ENCODE measurements around the gene CD244.
"Not testable (repeated sequence)": the region's sequence is repeated elsewhere in the genome, so short reads cannot be mapped to it uniquely, and the experiment has no call there.

CD244 gene

GRCh38 chr1:160807247-160807646 lies 55.4 kb downstream of the CD244 start:
- no peak for DNase-seq

- DNase-seq = no peak
Observed at GRCh38 chr1:160806784-160807183, 55.9 kb downstream of the CD244 start.

- no peak for DNase-seq
Observed at GRCh38 chr1:160806109-160806665, 56.5 kb downstream of the CD244 start.

- no peak for DNase-seq
Observed at GRCh38 chr1:160801836-160802580, 60.7 kb downstream of the CD244 start.

GRCh38 chr1:160800645-160801408 lies 61.9 kb downstream of the CD244 start:
- DNase-seq = no peak

DNA sequence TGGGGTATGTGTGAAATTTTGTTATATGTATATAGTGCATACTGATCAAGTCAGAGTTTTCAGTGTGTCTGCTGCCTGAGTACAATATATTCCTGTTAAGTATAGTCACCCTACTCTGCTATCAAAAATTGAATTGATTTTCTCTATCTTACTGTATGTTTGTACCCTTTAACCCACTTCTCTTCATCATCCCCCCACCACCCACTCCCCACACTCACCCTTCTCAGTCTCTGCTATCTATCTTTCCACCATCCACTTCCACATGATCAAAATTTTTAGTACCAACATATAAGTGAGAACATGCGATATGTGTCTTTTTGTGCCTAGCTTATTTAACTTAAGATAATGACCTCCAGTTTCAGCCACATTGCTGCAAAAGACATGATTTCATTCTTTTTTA lies 62.5 kb downstream of the CD244 start:
- DNase-seq = no peak

- DNase-seq = no peak
Observed at GRCh38 chr1:160799641-160800040, 63.0 kb downstream of the CD244 start.

DNA sequence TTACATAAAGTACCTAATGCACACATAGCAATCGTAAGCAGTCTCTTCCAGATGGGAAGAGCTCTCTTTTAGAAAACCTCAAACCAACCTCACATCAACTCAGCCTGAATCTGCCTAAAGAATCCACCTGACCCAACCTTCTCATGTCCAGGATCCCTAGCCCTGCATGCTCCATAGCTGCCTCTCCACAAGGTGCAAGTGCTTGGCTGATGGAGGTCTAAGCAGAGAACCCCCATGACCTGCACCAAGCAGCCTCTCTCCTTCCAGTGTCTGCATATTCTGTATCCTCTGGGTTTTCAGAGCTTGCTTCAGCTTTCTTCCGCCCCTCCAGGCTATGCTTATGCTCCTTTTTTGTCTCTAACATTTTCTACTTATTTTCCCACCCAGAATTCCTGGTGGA lies 64.2 kb downstream of the CD244 start:
- DNase-seq = no peak

DNA sequence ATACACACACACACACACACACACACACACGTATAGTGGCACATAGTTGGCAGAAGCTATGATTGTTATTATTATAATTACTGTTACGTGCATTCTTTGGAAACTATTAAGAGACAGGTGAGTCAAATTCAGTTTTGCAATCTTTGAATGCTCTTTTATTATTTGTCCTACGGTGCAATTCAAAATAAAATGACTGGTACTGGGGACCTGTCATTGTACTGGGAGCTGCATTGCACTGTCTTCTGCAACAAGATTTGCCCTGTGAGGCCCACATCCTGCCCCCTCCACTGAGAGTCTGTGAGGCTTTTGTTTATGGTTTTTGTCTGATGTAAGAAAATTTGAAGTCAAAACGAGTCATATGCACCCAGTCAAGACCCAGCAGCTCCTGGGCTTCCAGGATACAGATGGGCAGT lies 64.8 kb downstream of the CD244 start:
- DNase-seq = no peak

- DNase-seq = no peak
Observed at GRCh38 chr1:160797271-160797709, 65.4 kb downstream of the CD244 start.

DNA sequence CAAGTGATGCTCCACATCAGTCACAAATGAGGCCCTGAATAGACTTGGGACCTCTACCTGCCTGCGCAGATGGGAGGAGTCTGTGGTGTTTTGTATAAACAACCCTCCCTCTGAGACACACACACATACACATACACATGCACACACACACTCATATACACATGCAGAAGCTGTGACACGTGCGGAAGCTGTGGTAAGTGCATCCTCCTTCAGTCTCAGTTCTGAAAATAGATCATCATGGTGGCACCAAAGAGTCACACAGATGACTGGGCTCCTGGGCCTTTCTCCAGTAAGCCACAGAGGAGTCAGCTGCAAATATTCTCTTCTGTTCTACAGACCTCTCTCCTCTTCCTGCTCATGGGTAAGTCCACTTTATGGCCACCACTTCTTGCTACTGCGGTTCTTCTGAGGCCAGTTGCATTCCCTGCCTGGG lies 66.7 kb downstream of the CD244 start, which contains the start of gene LY9:
Gene LY9, plus strand, starts transcription at position 224 of the 433 bp plus-strand sequence. Its CDS starts 14 bp downstream, at position 238.
- no peak for DNase-seq

DNA sequence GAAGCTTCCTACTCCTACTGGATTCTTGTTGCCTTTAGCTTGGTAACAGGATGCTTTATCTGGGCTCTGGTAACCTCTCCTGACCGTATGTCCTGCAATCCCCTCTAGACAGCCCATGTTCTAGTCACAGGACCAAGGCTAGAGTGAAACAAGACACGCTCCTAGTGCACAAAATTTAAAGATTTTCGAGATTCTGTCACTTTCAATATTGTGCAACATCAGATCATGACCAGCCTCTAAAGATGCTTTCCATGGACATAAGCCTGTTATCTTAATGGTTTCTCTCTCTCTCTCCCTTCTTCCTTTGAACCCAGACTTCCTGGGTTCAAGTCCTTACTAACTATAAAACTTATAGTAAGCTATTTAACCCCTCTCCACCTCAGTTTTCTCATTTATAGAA lies 68.3 kb downstream of the CD244 start:
- no peak for DNase-seq

GRCh38 chr1:160789702-160790611 lies 72.7 kb downstream of the CD244 start:
- no peak for DNase-seq

DNA sequence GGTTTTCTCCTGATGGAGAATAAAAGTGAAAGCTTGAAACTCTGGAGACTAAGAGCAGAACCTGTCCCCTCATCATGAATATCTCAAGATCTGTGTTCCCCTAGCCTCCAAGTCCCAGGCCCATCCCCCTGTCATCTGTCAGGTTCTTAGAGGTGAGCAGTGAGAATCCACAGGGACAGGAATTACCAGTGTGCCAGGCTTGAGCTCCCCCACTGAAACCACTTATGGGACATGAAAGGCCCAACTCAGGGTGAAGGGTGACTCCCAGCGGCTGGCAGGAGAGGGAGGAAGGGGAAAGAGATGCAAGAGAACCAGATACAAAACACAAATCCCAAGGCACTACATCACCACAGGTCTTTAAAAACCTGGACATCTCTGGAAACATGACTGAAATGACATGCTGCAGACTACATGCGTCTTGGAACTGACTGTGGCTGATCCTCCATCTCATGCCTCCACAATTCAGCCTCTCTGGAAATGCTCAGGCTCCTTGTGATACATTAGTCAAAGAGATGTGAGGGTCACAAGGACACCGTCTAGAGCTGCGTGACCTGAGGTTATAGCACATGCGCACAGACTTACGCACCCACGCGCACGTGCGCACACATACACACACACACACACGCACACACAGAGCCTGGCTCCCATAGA lies 73.5 kb downstream of the CD244 start:
- no peak for DNase-seq

DNA sequence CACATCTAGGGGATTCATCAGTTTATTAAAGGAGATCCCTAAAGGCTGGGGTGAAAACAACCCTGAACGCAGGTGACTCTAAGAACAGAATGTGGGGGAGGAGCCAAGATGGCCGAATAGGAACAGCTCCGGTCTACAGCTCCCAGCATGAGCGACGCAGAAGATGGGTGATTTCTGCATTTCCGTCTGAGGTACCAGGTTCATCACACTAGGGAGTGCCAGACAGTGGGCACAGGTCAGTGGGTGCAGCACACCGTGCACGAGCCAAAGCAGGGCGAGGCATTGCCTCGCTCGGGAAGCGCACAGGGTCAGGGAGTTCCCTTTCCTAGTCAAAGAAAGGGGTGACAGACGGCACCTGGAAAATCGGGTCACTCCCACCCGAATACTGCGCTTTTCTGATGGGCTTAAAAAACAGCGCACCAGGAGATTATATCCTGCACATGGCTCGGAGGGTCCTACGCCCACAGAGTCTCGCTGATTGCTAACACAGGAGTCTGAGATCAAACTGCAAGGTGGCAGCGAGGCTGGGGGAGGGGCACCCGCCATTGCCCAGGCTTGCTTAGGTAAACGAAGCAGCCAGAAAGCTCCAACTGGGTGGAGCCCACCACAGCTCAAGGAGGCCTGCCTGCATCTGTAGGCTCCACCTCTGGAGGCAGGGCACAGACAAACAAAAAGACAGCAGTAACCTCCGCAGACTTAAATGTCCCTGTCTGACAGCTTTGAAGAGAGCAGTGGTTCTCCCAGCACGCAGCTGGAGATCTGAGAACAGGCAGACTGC lies 79.5 kb downstream of the CD244 start:
- not testable (repeated sequence) for DNase-seq

- DNase-seq = no peak
Observed at GRCh38 chr1:160781914-160782689, 80.6 kb downstream of the CD244 start.

DNA sequence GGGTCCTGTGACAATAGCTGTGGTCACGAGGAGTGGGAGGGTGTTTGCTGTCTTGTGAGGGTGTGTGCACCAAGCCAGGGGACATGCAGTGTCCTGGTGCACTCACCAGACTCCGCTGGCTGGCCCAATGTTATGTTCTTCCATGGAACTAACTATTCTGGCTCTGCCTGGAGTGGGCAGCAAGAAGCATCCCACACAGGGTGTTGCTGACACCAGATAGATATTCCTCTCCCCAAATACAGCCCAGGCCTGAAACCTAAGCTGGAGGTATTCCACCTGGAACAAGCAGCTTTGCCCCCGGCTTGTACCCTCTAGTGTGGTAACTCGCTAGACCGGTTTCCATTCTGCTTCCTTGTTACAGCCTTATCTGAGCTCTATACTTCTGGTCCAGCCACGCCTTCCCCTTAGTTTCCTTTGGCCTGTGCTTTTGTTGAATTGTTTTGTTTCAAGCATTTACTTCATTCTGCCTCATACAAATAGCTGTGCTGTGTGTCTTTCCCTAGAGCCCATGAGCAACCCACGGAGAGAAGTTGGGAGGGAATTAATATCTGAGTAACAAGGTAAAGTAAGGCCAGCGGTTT lies 81.4 kb downstream of the CD244 start:
- DNase-seq = no peak

DNA sequence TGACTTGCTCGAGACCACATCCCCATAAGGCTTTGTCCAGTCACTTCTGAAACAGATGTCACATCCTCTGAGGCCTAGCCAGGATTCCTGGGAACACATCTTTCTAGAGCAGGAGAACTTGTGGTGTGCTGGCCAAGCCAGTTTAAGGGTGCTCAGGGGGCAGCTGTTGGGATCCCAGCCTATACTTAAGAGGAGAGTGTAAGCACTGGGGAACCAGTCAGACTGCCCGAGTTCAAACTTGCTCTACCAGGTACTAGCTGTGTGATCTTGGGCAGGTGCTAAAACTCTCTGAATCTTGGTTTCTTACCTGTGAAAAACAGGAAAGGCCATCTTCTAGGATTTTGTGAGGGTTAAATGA lies 82.3 kb downstream of the CD244 start:
- no peak for DNase-seq
